ENCODE measurements around the gene UBE2Q1. TPM values are rescaled to one million over a fixed set of nuclear protein-coding genes. Genes with fewer than 3 reads are reported as not detected.

UBE2Q1 gene
- total and polyA plus RNA-seq, 2 experiments from 2014 or later, result 15.5 to 33.0 TPM

DNA sequence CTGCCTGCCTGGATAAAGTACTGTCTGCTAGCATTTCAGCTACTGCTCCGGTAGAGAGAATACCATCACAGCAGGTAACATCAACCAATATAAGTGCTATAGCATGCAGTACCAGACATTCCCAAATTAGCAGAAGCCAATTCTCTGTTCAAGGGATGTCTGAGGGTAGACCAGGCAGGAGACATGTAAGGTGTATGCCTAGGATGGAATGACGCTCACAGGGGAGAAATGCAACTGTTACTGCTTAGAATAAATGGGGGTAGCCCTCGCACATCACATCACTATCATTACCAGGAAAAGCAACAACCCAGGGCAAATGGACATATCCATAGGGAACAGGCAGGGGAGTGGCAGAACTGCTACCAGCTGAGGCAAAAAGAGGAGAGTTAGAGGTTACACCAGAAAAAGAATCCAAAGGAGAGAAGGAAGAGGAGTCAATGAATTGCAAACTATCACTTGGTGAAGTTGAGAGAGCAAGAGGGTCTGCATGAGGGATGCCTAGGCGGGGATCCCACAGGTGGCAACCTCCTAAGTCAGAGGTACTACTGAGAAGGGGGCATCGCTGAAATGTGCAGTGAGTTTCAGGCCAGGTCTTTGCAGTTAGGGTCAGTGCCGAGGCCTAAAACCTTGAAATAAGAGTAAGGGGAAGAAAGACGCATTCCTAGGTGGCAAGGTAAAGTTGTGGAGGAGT is 1.1 kb downstream of the UBE2Q1 start:
- H3K4me1 Mint-ChIP-seq, result peaks cover 26% of the 10 kb centered on the region; the same call in 2 of the 3 replicates
- Histone ChIP-seq H2AFZ (no peak overlapping the region), H3K36me3 (ENCODE audit: insufficient read depth) (peaks cover 36% of the 10 kb centered on the region), H4K20me1 (replicated peaks; ENCODE audit: insufficient read depth) (peaks cover 34% of the 10 kb centered on the region), H3K9me2 (ENCODE audit: insufficient read depth) (no peaks in the 10 kb centered on the region), H3K4me2 (peak overlapping the region; percentile 99), H3K27me3 (ENCODE audit: insufficient read depth) (no peaks in the 10 kb centered on the region), H3K4me3 (peak overlapping the region; percentile 97), H3K27ac (ENCODE audit: low read depth) (0 out of 2 replicates have a peak overlapping the region, but pooled peaks have one; percentile 59), H3K79me2 (replicated peaks; ENCODE audit: insufficient read depth) (peaks cover 23% of the 10 kb centered on the region), H3F3A (replicated peaks; ENCODE audit: low read depth) (peaks cover 6% of the 10 kb centered on the region), H3K4me1 (ENCODE audit: insufficient read depth) (peaks cover 16% of the 10 kb centered on the region)
- H3K27ac Mint-ChIP-seq, result peak overlapping the region; percentile 84
- peak; percentile 10 for DNase-seq (ENCODE audit: low spot score)
- H3K27me3 Mint-ChIP-seq (ENCODE audit: insufficient read depth, low read depth, poor library complexity), result peaks cover 12% of the 10 kb centered on the region
- H3K9me3 Mint-ChIP-seq, result no peaks in the 10 kb centered on the region
- H3K36me3 Mint-ChIP-seq (ENCODE audit: low read depth), result peaks cover 44% of the 10 kb centered on the region
- H3K4me3 Mint-ChIP-seq, result peak overlapping the region; percentile 87
- no peak for TF ChIP-seq NANOG (IDR thresholded peaks at IDR 0.05; ENCODE audit: borderline replicate concordance)
- TF ChIP-seq EZH2phosphoT487 (IDR thresholded peaks at IDR 0.05; ENCODE audit: unreplicated experiment), result no peak
- TF ChIP-seq, protein P1, sequence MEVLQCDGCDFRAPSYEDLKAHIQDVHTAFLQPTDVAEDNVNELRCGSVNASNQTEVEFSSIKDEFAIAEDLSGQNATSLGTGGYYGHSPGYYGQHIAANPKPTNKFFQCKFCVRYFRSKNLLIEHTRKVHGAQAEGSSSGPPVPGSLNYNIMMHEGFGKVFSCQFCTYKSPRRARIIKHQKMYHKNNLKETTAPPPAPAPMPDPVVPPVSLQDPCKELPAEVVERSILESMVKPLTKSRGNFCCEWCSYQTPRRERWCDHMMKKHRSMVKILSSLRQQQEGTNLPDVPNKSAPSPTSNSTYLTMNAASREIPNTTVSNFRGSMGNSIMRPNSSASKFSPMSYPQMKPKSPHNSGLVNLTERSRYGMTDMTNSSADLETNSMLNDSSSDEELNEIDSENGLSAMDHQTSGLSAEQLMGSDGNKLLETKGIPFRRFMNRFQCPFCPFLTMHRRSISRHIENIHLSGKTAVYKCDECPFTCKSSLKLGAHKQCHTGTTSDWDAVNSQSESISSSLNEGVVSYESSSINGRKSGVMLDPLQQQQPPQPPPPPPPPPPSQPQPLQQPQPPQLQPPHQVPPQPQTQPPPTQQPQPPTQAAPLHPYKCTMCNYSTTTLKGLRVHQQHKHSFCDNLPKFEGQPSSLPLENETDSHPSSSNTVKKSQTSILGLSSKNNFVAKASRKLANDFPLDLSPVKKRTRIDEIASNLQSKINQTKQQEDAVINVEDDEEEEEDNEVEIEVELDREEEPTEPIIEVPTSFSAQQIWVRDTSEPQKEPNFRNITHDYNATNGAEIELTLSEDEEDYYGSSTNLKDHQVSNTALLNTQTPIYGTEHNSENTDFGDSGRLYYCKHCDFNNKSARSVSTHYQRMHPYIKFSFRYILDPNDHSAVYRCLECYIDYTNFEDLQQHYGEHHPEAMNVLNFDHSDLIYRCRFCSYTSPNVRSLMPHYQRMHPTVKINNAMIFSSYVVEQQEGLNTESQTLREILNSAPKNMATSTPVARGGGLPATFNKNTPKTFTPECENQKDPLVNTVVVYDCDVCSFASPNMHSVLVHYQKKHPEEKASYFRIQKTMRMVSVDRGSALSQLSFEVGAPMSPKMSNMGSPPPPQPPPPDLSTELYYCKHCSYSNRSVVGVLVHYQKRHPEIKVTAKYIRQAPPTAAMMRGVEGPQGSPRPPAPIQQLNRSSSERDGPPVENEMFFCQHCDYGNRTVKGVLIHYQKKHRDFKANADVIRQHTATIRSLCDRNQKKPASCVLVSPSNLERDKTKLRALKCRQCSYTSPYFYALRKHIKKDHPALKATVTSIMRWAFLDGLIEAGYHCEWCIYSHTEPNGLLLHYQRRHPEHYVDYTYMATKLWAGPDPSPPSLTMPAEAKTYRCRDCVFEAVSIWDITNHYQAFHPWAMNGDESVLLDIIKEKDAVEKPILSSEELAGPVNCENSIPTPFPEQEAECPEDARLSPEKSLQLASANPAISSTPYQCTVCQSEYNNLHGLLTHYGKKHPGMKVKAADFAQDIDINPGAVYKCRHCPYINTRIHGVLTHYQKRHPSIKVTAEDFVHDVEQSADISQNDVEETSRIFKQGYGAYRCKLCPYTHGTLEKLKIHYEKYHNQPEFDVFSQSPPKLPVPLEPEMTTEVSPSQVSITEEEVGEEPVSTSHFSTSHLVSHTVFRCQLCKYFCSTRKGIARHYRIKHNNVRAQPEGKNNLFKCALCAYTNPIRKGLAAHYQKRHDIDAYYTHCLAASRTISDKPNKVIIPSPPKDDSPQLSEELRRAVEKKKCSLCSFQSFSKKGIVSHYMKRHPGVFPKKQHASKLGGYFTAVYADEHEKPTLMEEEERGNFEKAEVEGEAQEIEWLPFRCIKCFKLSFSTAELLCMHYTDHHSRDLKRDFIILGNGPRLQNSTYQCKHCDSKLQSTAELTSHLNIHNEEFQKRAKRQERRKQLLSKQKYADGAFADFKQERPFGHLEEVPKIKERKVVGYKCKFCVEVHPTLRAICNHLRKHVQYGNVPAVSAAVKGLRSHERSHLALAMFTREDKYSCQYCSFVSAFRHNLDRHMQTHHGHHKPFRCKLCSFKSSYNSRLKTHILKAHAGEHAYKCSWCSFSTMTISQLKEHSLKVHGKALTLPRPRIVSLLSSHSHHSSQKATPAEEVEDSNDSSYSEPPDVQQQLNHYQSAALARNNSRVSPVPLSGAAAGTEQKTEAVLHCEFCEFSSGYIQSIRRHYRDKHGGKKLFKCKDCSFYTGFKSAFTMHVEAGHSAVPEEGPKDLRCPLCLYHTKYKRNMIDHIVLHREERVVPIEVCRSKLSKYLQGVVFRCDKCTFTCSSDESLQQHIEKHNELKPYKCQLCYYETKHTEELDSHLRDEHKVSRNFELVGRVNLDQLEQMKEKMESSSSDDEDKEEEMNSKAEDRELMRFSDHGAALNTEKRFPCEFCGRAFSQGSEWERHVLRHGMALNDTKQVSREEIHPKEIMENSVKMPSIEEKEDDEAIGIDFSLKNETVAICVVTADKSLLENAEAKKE (CRISPR knock-in tag; IDR thresholded peaks at IDR 0.05), result no peak
- TF ChIP-seq JUNB (IDR thresholded peaks at IDR 0.05; ENCODE audit: unreplicated experiment), result no peak
- TF ChIP-seq, protein P2, sequence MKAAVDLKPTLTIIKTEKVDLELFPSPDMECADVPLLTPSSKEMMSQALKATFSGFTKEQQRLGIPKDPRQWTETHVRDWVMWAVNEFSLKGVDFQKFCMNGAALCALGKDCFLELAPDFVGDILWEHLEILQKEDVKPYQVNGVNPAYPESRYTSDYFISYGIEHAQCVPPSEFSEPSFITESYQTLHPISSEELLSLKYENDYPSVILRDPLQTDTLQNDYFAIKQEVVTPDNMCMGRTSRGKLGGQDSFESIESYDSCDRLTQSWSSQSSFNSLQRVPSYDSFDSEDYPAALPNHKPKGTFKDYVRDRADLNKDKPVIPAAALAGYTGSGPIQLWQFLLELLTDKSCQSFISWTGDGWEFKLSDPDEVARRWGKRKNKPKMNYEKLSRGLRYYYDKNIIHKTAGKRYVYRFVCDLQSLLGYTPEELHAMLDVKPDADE (IDR thresholded peaks at IDR 0.05), result no peak
- no peak for TF ChIP-seq STAT1 (IDR thresholded peaks at IDR 0.05; ENCODE audit: unreplicated experiment)
- no peak for TF ChIP-seq ZNF331 (CRISPR knock-in tag; IDR thresholded peaks at IDR 0.05; ENCODE audit: low read depth)
- no peak for TF ChIP-seq CREB1 (CRISPR knock-in tag; IDR thresholded peaks at IDR 0.05; ENCODE audit: low read depth)
- TF ChIP-seq POLR2AphosphoS5 (IDR thresholded peaks at IDR 0.05; ENCODE audit: low read depth), result no peak
- TF ChIP-seq EZH2 (IDR thresholded peaks at IDR 0.05; ENCODE audit: low read depth, unreplicated experiment), result no peak
- TF ChIP-seq, protein P3, sequence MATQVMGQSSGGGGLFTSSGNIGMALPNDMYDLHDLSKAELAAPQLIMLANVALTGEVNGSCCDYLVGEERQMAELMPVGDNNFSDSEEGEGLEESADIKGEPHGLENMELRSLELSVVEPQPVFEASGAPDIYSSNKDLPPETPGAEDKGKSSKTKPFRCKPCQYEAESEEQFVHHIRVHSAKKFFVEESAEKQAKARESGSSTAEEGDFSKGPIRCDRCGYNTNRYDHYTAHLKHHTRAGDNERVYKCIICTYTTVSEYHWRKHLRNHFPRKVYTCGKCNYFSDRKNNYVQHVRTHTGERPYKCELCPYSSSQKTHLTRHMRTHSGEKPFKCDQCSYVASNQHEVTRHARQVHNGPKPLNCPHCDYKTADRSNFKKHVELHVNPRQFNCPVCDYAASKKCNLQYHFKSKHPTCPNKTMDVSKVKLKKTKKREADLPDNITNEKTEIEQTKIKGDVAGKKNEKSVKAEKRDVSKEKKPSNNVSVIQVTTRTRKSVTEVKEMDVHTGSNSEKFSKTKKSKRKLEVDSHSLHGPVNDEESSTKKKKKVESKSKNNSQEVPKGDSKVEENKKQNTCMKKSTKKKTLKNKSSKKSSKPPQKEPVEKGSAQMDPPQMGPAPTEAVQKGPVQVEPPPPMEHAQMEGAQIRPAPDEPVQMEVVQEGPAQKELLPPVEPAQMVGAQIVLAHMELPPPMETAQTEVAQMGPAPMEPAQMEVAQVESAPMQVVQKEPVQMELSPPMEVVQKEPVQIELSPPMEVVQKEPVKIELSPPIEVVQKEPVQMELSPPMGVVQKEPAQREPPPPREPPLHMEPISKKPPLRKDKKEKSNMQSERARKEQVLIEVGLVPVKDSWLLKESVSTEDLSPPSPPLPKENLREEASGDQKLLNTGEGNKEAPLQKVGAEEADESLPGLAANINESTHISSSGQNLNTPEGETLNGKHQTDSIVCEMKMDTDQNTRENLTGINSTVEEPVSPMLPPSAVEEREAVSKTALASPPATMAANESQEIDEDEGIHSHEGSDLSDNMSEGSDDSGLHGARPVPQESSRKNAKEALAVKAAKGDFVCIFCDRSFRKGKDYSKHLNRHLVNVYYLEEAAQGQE (IDR thresholded peaks at IDR 0.05; ENCODE audit: unreplicated experiment), result no peak
- TF ChIP-seq, protein P4, sequence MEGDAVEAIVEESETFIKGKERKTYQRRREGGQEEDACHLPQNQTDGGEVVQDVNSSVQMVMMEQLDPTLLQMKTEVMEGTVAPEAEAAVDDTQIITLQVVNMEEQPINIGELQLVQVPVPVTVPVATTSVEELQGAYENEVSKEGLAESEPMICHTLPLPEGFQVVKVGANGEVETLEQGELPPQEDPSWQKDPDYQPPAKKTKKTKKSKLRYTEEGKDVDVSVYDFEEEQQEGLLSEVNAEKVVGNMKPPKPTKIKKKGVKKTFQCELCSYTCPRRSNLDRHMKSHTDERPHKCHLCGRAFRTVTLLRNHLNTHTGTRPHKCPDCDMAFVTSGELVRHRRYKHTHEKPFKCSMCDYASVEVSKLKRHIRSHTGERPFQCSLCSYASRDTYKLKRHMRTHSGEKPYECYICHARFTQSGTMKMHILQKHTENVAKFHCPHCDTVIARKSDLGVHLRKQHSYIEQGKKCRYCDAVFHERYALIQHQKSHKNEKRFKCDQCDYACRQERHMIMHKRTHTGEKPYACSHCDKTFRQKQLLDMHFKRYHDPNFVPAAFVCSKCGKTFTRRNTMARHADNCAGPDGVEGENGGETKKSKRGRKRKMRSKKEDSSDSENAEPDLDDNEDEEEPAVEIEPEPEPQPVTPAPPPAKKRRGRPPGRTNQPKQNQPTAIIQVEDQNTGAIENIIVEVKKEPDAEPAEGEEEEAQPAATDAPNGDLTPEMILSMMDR (conservative IDR thresholded peaks at IDR 0.05; ENCODE audit: low read depth in 2 of 2), result no peak
- TF ChIP-seq ZNF114 (CRISPR knock-in tag; IDR thresholded peaks at IDR 0.05), result no peak
- ATAC-seq, result no peak

Measured in GM23338 (cell line).